CD14-positive monocyte (primary cell): ENCODE results near the gene TSGA10IP. TPM values are rescaled to one million over a fixed set of nuclear protein-coding genes. Genes with fewer than 3 reads are reported as not detected.

Experiments used
- DNase-seq, 3 donors: peaks; one replicate each; pipeline ENCODE4 v3.0.0-alpha.2; 2011 to 2022
- H2AFZ ChIP-seq: 2 replicates; pipeline ENCODE4 v1.6.0; 2012; ENCODE audit warnings: mild to moderate bottlenecking, low read depth, low read length, inconsistent platforms; ENCODE audit not compliant: insufficient read depth, poor library complexity, severe bottlenecking
- H3K27ac ChIP-seq, 2 donors: 1 replicate in 1 of 2; 2 replicates in 1 of 2; pipeline ENCODE4 v1.5.1; 2012 to 2013; ENCODE audit warnings: low read length in 2 of 2, control low read depth in 1 of 2, inconsistent platforms in 1 of 2, low read depth in 1 of 2, mild to moderate bottlenecking in 1 of 2
- H3K27me3 ChIP-seq, 2 donors: one replicate each; pipeline versions ENCODE4 v1.6.0 to v1.6.1; 2011 to 2013; ENCODE audit warnings: low read length in 2 of 2; ENCODE audit not compliant: control insufficient read depth in 2 of 2, insufficient read depth in 2 of 2
- H3K36me3 ChIP-seq, 2 donors: replicated peaks in 1 of 2; 1 replicate in 1 of 2; 2 replicates in 1 of 2; pipeline versions ENCODE4 v1.5.1 to v1.6.1; 2012 to 2013; ENCODE audit warnings: low read length in 2 of 2, control low read depth in 1 of 2, inconsistent platforms in 1 of 2, mild to moderate bottlenecking in 1 of 2; ENCODE audit not compliant: insufficient read depth in 2 of 2, control insufficient read depth in 1 of 2
- H3K4me1 ChIP-seq, 2 donors: 1 replicate in 1 of 2; 2 replicates in 1 of 2; pipeline versions ENCODE4 v1.5.1 to v1.6.1; 2012 to 2013; ENCODE audit warnings: low read length in 2 of 2, control low read depth in 1 of 2, inconsistent platforms in 1 of 2, mild to moderate bottlenecking in 1 of 2, moderate library complexity in 1 of 2; ENCODE audit not compliant: insufficient read depth in 2 of 2, control insufficient read depth in 1 of 2
- H3K4me2 ChIP-seq: replicated peaks from 2 replicates; pipeline ENCODE3; 2012; ENCODE audit warnings: low read length, moderate library complexity, mild to moderate bottlenecking; ENCODE audit not compliant: poor library complexity, severe bottlenecking; ENCODE audit errors: extremely low read depth
- H3K4me3 ChIP-seq, 3 experiments: fragments of 200-600 bp in 1 of 3; sonication (generic) in 1 of 3; replicated peaks in 1 of 3; 1 replicate in 2 of 3; 2 replicates in 1 of 3; pipeline ENCODE4 v1.5.1; 2011 to 2013; ENCODE audit warnings: low read length in 3 of 3, mild to moderate bottlenecking in 3 of 3, control low read depth in 2 of 3, low read depth in 2 of 3, inconsistent platforms in 1 of 3, moderate library complexity in 1 of 3
- H3K79me2 ChIP-seq: 2 replicates; pipeline ENCODE4 v1.6.0; 2012; ENCODE audit warnings: mild to moderate bottlenecking, control low read depth, inconsistent platforms, low read length, moderate library complexity; ENCODE audit not compliant: insufficient read depth
- H3K9ac ChIP-seq: 2 replicates; pipeline ENCODE4 v1.6.0; 2017; ENCODE audit warnings: low read length, mild to moderate bottlenecking; ENCODE audit not compliant: insufficient read depth, poor library complexity, severe bottlenecking
- H3K9me3 ChIP-seq, 2 donors: replicated peaks in 1 of 2; 1 replicate in 1 of 2; 2 replicates in 1 of 2; pipeline versions ENCODE4 v1.5.1 to v1.6.1; 2012 to 2013; ENCODE audit warnings: low read length in 2 of 2, control low read depth in 1 of 2; ENCODE audit not compliant: control insufficient read depth in 1 of 2, insufficient read depth in 1 of 2
- H4K20me1 ChIP-seq: 2 replicates; pipeline ENCODE4 v1.6.0; 2012; ENCODE audit warnings: mild to moderate bottlenecking, low read length, control low read depth, moderate library complexity; ENCODE audit not compliant: insufficient read depth
- H3K27ac Mint-ChIP-seq, 7 donors: one replicate each; pipeline ENCODE4 v1.8.0; 2020; ENCODE audit warnings: mild to moderate bottlenecking in 7 of 7, mixed read lengths in 7 of 7, moderate library complexity in 6 of 7, inconsistent platforms in 2 of 7
- H3K27me3 Mint-ChIP-seq, 3 donors: one replicate each; pipeline ENCODE4 v1.8.0; 2021 to 2022; ENCODE audit warnings: low read depth in 3 of 3, mild to moderate bottlenecking in 3 of 3, mixed read lengths in 3 of 3, moderate library complexity in 3 of 3, inconsistent platforms in 1 of 3
- H3K36me3 Mint-ChIP-seq, 2 donors: one replicate each; pipeline ENCODE4 v1.8.0; 2020; ENCODE audit warnings: mixed read lengths in 2 of 2, inconsistent platforms in 1 of 2, mild to moderate bottlenecking in 1 of 2
- H3K4me1 Mint-ChIP-seq: one replicate; pipeline ENCODE4 v1.8.0; 2020; ENCODE audit warnings: mild to moderate bottlenecking, mixed read lengths
- H3K4me3 Mint-ChIP-seq, 2 donors: one replicate each; pipeline ENCODE4 v1.8.0; 2020; ENCODE audit warnings: mild to moderate bottlenecking in 2 of 2, mixed read lengths in 2 of 2, moderate library complexity in 1 of 2
- H3K9me3 Mint-ChIP-seq, 7 donors: one replicate each; pipeline ENCODE4 v1.8.0; 2020 to 2022; ENCODE audit warnings: mixed read lengths in 7 of 7, mild to moderate bottlenecking in 6 of 7, moderate library complexity in 6 of 7, inconsistent platforms in 2 of 7
- CTCF ChIP-seq: fragments of 200-600 bp; IDR thresholded peaks from one replicate; pipeline ENCODE4 v1.8.0; 2022; ENCODE audit warnings: antibody characterized with exemption, mild to moderate bottlenecking
- WGBS: methylation state at CpG from one replicate; pipeline ENCODE4 v1.1.5; 2013; ENCODE audit warnings: missing lambda C conversion rate; ENCODE audit not compliant: insufficient coverage; 5-methylcytosine and 5-hydroxymethylcytosine counted together
- intact Hi-C, 2 donors: fragments of 100-400 bp; cut with micrococcal nuclease; formaldehyde crosslinking; loops; one replicate each; pipeline versions ENCODE4 v1.15.0 to v1.15.1; 2023
- polyA plus RNA-seq, 3 donors: library from polyadenylated mRNA; depleted of rRNA in 1 of 3; unstranded in 2 of 3; stranded (reverse) in 1 of 3; fragments of 300-500 nt in 2 of 3; fragments of >200 nt in 1 of 3; fragmentation: Illumina TruSeq in 2 of 3; gene quantifications; 1 replicate in 2 of 3; 2 replicates in 1 of 3; pipeline ENCODE4 v1.2.3, GENCODE V29; 2012 to 2021

TSGA10IP gene
- polyA plus RNA-seq, 3 donors = 0.67 to 0.71 TPM; not detected in 1

DNA sequence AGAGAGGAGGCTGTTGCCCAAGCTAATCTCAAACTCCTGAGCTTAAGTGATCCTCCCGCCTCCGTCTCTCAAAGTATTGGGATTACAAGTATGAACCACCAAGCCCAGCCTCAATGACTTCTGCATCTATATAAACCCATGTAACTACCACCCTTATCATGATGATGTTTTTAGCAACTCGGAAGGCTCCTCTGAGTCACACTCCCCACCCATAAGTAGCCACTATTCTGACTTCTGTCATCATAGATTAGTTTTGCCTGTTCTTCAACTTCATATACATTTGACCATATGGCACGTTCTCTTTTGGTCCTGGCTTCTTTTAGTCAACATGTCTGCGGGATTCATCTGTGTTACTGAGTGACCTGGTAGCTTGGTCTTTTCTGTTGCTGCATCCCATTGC is 38.7 kb upstream of the TSGA10IP start:
- Histone ChIP-seq H3K4me2 (no peak overlapping the region), H3K79me2 (no peaks in the 10 kb centered on the region), H2AFZ (no peak overlapping the region)

GRCh38 chr11:65907878-65908277 is 37.4 kb upstream of the TSGA10IP start:
- Mint-ChIP-seq H3K36me3 (no peaks in the 10 kb centered on the region), H3K27ac (no peak overlapping the region), H3K4me1 (peaks cover 7% of the 10 kb centered on the region), H3K27me3 (peaks cover 0 to 13% (median 5%) of the 10 kb centered on the region in 3 donors), H3K4me3 (no peak overlapping the region), H3K9me3 (no peaks in the 10 kb centered on the region)
- Histone ChIP-seq H2AFZ (no peak overlapping the region), H3K79me2 (no peaks in the 10 kb centered on the region), H3K4me2 (no peak overlapping the region), H3K27me3 (no peaks in the 10 kb centered on the region), H3K4me1 (peaks cover 7 to 9% of the 10 kb centered on the region in 2 donors), H3K27ac (no peak overlapping the region), H3K36me3 (no peaks in the 10 kb centered on the region), H3K4me3 (no peak overlapping the region), H4K20me1 (no peaks in the 10 kb centered on the region), H3K9me3 (no peaks in the 10 kb centered on the region), H3K9ac (no peak overlapping the region)
- no peak for TF ChIP-seq CTCF
- intact Hi-C loops = no loop called here
- 89% methylated on average over 5 of the region's 6 CpGs for WGBS
- no peak for DNase-seq

More for the DNA sequence above, 38.7 kb upstream of the TSGA10IP start:
- Mint-ChIP-seq H3K36me3 (no peaks in the 10 kb centered on the region), H3K4me3 (no peak overlapping the region), H3K9me3 (no peaks in the 10 kb centered on the region), H3K27ac (no peak overlapping the region), H3K4me1 (peaks cover 6% of the 10 kb centered on the region), H3K27me3 (peaks cover 0 to 13% (median 8%) of the 10 kb centered on the region in 3 donors)
- Histone ChIP-seq H4K20me1 (no peaks in the 10 kb centered on the region), H3K27me3 (no peaks in the 10 kb centered on the region), H3K27ac (no peak overlapping the region), H3K9me3 (no peaks in the 10 kb centered on the region), H3K9ac (no peak overlapping the region), H3K4me3 (no peak overlapping the region), H3K36me3 (no peaks in the 10 kb centered on the region), H3K4me1 (peaks cover 3 to 4% of the 10 kb centered on the region in 2 donors)
- intact Hi-C loops = no loop called here
- no peak for DNase-seq
- TF ChIP-seq CTCF = no peak
- 100% methylated on average over 2 of the region's 5 CpGs for WGBS
